ENCODE data around the gene PRR36.
"Not testable (repeated sequence)": the region's sequence is repeated elsewhere in the genome, so short reads cannot be mapped to it uniquely, and the experiment has no call there.

The PRR36 gene

DNA sequence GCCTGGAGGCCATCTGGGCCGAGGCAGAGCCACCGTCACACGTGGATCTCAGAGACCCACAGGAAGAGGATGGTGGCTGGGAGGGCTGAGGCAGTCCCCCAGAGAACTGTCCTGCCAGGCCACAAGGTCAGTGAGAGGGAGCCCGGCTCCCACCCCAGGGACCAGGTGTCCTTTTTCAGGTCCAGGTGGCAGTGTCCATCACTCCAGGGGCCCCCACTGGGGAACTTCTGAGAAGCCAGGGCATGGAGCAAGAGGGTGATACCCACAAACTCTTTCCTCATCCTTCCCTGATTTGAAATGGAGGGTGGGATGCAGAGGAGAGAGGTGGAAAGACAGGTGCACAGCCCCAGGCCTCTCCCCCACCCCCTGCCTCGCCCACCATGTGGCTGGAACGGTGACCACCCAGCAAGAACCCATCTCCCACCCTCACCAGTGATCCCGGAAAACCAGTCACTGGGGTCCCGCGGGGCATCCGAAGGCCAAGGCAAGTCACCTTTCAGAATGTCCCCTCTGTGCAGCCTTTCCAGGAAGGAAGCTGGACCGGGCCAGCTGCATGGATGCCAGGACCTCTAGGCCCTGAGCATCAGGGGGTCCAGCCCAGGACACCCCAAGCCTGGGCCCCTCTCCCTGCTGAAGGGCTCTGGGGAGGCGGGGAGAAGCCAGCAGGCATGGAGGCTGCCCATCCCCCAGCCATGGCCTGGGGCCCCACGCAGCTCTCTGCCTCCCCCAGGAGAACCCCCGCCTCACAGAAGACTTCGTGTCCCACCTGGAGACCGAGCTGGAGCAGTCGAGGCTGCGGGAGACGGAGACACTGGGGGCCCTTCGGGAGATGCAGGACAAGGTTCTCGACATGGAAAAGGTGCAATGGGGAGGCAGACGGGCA, 14.1 kb downstream of the PRR36 start:
- Histone ChIP-seq H3K4me3 (replicated peaks; ENCODE audit: insufficient read depth, low read length) (no peak overlapping the region), H3K27ac (replicated peaks) (no peak overlapping the region), H3K27me3 (ENCODE audit: insufficient read depth, poor library complexity, severe bottlenecking) (peaks cover 4% of the 10 kb centered on the region)
- DNase-seq (ENCODE audit: low read depth in 1 of 2, low spot score in 1 of 2): no peak
- TF ChIP-seq SPI1 (IDR thresholded peaks at IDR 0.05; ENCODE audit: borderline replicate concordance, low read depth): no peak
- no peak for TF ChIP-seq POLR2AphosphoS5 (IDR thresholded peaks at IDR 0.05; ENCODE audit: low read depth)
- no peak for TF ChIP-seq GABPA (IDR thresholded peaks at IDR 0.05; ENCODE audit: low read depth)
- TF ChIP-seq, protein P1, sequence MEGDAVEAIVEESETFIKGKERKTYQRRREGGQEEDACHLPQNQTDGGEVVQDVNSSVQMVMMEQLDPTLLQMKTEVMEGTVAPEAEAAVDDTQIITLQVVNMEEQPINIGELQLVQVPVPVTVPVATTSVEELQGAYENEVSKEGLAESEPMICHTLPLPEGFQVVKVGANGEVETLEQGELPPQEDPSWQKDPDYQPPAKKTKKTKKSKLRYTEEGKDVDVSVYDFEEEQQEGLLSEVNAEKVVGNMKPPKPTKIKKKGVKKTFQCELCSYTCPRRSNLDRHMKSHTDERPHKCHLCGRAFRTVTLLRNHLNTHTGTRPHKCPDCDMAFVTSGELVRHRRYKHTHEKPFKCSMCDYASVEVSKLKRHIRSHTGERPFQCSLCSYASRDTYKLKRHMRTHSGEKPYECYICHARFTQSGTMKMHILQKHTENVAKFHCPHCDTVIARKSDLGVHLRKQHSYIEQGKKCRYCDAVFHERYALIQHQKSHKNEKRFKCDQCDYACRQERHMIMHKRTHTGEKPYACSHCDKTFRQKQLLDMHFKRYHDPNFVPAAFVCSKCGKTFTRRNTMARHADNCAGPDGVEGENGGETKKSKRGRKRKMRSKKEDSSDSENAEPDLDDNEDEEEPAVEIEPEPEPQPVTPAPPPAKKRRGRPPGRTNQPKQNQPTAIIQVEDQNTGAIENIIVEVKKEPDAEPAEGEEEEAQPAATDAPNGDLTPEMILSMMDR (IDR thresholded peaks at IDR 0.05; ENCODE audit: insufficient read depth, low read length): no peak
- TF ChIP-seq, protein P2, sequence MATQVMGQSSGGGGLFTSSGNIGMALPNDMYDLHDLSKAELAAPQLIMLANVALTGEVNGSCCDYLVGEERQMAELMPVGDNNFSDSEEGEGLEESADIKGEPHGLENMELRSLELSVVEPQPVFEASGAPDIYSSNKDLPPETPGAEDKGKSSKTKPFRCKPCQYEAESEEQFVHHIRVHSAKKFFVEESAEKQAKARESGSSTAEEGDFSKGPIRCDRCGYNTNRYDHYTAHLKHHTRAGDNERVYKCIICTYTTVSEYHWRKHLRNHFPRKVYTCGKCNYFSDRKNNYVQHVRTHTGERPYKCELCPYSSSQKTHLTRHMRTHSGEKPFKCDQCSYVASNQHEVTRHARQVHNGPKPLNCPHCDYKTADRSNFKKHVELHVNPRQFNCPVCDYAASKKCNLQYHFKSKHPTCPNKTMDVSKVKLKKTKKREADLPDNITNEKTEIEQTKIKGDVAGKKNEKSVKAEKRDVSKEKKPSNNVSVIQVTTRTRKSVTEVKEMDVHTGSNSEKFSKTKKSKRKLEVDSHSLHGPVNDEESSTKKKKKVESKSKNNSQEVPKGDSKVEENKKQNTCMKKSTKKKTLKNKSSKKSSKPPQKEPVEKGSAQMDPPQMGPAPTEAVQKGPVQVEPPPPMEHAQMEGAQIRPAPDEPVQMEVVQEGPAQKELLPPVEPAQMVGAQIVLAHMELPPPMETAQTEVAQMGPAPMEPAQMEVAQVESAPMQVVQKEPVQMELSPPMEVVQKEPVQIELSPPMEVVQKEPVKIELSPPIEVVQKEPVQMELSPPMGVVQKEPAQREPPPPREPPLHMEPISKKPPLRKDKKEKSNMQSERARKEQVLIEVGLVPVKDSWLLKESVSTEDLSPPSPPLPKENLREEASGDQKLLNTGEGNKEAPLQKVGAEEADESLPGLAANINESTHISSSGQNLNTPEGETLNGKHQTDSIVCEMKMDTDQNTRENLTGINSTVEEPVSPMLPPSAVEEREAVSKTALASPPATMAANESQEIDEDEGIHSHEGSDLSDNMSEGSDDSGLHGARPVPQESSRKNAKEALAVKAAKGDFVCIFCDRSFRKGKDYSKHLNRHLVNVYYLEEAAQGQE (IDR thresholded peaks at IDR 0.05; ENCODE audit: insufficient replicate concordance, low read depth): no peak

DNA sequence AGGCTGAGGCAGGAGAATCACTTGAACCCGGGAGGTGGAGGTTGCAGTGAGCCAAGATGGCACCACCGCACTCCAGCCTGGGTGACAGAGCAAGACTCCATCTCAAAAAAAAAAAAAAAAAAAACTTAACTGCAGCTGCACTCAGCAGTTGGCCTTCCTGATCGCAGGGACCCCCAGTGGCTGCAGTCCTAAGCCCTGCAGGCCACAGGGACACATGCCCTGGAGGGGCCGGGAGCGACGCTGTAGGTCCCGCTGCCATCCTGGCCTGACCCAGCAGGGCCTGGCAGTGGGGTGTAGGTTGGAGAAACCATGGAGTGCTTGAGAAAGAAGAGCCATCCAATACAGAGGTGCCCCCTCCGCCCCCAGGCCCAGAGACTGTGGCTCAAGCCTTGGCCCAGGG, 15.1 kb downstream of the PRR36 start:
- H3K27ac ChIP-seq (replicated peaks); DNase-seq (ENCODE audit: low read depth in 1 of 2, low spot score in 1 of 2); H3K27me3 ChIP-seq (ENCODE audit: insufficient read depth, poor library complexity, severe bottlenecking); H3K4me3 ChIP-seq (replicated peaks; ENCODE audit: insufficient read depth, low read length): not testable (repeated sequence)

DNA sequence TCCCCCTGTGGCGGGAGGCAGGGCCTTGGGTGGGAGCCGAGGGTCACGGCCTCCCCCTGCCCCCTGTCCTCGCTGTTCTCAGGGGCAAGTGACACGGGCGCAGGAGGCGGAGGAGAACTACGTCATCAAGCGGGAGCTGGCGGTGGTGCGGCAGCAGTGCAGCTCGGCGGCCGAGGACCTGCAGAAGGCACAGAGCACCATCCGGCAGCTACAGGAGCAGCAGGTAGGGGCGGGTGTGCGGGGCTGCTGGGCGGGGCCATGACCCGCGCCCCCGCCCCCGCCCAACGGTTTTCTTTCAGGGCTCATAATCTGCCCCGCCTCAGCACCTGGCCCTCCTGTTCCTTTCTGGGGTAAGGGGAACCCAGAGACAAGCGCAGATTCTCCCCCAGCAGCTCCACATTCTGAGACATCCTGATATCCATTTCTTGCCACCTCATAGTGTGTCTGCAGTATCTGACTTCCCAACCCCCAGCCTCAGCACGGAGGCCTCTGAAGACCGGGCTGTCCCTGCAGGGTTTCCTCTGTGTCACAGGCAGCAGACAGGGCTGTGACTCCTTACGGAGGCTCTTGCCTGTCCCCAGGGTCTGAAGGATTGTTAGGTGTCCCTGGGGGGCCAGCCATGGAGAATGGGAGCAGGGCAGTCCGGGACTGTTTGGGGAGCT, 15.9 kb downstream of the PRR36 start:
- no peak for DNase-seq (ENCODE audit: low read depth in 1 of 2, low spot score in 1 of 2)
- Histone ChIP-seq H3K27ac (replicated peaks) (no peak overlapping the region), H3K4me3 (replicated peaks; ENCODE audit: insufficient read depth, low read length) (no peak overlapping the region), H3K27me3 (ENCODE audit: insufficient read depth, poor library complexity, severe bottlenecking) (peaks cover 4% of the 10 kb centered on the region)
- TF ChIP-seq, protein P2 (IDR thresholded peaks at IDR 0.05; ENCODE audit: insufficient replicate concordance, low read depth): no peak
- no peak for TF ChIP-seq GABPA (IDR thresholded peaks at IDR 0.05; ENCODE audit: low read depth)
- no peak for TF ChIP-seq POLR2AphosphoS5 (IDR thresholded peaks at IDR 0.05; ENCODE audit: low read depth)
- TF ChIP-seq, protein P1 (IDR thresholded peaks at IDR 0.05; ENCODE audit: insufficient read depth, low read length): no peak
- no peak for TF ChIP-seq SPI1 (IDR thresholded peaks at IDR 0.05; ENCODE audit: borderline replicate concordance, low read depth)

DNA sequence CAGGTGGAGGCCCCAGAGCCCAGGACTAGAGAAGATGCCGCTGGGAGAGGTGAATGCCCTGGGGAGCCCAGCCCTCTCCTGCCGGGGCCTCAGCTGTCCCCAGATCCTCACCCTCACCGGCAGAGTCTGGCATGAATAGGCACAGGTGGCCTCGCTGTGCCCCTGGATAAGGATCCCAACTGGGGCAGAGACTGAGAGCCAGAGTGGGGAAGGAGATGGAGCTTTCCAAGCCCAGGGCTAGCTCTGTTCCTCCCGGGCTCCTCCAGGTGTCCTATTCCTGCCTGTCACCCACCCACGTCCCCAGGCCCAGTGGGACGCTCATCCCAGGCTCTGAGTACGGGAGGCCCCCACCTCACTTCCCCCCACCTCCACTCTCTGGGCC, 16.5 kb downstream of the PRR36 start:
- Histone ChIP-seq H3K27ac (replicated peaks) (no peak overlapping the region), H3K4me3 (replicated peaks; ENCODE audit: insufficient read depth, low read length) (no peak overlapping the region), H3K27me3 (ENCODE audit: insufficient read depth, poor library complexity, severe bottlenecking) (peaks cover 4% of the 10 kb centered on the region)
- TF ChIP-seq SPI1 (IDR thresholded peaks at IDR 0.05; ENCODE audit: borderline replicate concordance, low read depth) (no peak), GABPA (IDR thresholded peaks at IDR 0.05; ENCODE audit: low read depth) (no peak), POLR2AphosphoS5 (IDR thresholded peaks at IDR 0.05; ENCODE audit: low read depth) (no peak)
- TF ChIP-seq, protein P1 (IDR thresholded peaks at IDR 0.05; ENCODE audit: insufficient read depth, low read length): no peak
- TF ChIP-seq, protein P2 (IDR thresholded peaks at IDR 0.05; ENCODE audit: insufficient replicate concordance, low read depth): no peak
- DNase-seq (ENCODE audit: low read depth in 1 of 2, low spot score in 1 of 2): no peak
